Measurements from ENCODE around the gene AGBL1.

DNA sequence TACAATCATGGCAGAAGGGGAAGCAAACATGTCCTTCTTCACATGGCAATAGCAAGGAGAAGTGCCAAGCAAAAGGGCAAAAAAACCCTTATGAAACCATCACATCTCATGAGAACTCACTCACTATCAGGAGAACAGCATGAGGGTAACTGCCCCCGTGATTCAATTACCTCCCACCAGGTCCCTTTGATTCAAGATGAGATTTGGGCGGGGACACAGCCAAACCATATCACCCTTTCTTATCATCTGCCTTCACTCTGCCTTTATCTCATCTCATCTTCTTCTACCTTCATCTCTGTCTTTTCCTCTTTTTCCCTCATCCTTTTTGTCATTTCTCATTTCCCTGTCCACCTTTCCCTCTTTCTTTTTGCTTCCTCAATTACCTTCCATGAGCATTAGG is 149.6 kb downstream of the AGBL1 start:
- TF ChIP-seq POLR2A (IDR thresholded peaks at IDR 0.05; ENCODE audit: low read depth, low read length) (no peak), CTCF (IDR thresholded peaks at IDR 0.05; ENCODE audit: extremely low read depth in 1 of 2, insufficient read depth in 1 of 2, low read depth in 1 of 2, low read length in 2 of 2) (no peak), FOS (IDR thresholded peaks at IDR 0.05; ENCODE audit: borderline replicate concordance, insufficient read depth, low read length) (no peak), POLR2AphosphoS5 (IDR thresholded peaks at IDR 0.05; ENCODE audit: insufficient read depth, low read depth, low read length) (no peak), JUN (IDR thresholded peaks at IDR 0.05; ENCODE audit: borderline replicate concordance, insufficient read depth, insufficient read length, low read depth) (no peak), EZH2 (IDR thresholded peaks at IDR 0.05; ENCODE audit: borderline replicate concordance, low read depth, low read length, severe bottlenecking) (no peak), GATA2 (IDR thresholded peaks at IDR 0.05; ENCODE audit: insufficient read depth, insufficient read length, low read depth, low read length) (no peak), MAX (IDR thresholded peaks at IDR 0.05; ENCODE audit: insufficient read depth, insufficient read length) (no peak), MYC (IDR thresholded peaks at IDR 0.05; ENCODE audit: low read depth, low read length) (no peak)

Data from endothelial cell of umbilical vein (primary cell).